HG02970 (cell line): ENCODE data around the gene BLOC1S5.
"Not testable (repeated sequence)": the region's sequence is repeated elsewhere in the genome, so short reads cannot be mapped to it uniquely, and the experiment has no call there.

Experiments
- ATAC-seq: cut with Tn5 transposase; IDR thresholded peaks from one replicate; pipeline ENCODE4 v1.9.1; 2021; ENCODE audit warnings: mild to moderate bottlenecking, moderate library complexity, moderate number of reproducible peaks; ENCODE audit not compliant: unreplicated experiment, low FRiP score

BLOC1S5 gene

DNA sequence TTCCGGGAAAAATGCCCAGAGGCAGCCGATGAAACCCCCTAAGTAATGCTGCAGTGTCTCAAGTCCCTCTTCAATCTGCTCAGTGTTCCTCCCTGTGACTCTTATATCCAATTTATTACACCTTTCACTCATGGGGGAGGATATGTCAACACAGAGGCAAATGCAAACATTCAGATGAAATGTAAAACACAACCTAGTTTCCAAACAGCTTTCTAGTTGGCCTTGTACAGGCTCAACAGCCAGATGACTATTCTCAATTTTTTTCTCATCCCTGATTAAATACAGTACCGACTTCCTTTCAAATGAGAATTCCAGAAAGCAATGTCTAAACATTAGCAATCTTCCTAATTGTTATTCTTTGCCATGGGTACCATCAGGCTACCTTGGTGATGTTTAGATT, 65.0 kb downstream of the BLOC1S5 start:
- no peak for ATAC-seq

DNA sequence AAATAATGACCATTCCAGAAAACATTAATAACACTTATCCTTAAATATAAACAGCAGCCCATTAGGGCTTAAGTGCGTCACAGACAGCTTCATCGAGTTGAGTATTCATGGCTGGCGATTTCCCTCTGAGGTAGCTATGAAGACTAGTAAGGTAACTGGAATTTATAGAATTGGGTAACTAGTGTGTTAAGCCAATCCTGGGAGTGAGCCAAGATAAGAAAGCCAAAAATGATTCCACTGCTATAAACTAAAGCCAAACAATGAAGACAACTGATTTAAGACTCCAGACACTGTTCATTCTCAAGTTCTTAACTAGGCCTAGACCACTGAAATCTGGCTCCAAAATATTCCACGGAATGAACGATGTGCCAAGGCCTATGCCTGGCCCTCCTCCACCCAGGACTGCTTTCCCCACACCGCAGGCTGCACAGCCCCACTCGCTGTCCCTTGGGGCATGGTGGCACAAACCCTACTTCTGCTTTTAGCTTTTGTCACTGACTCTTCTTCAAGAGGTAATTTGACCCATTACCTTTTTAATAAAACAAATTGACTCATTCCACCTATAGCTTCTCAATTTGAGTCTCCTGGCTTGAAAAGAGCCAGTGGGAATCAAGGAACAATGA, 66.0 kb downstream of the BLOC1S5 start:
- no peak for ATAC-seq

DNA sequence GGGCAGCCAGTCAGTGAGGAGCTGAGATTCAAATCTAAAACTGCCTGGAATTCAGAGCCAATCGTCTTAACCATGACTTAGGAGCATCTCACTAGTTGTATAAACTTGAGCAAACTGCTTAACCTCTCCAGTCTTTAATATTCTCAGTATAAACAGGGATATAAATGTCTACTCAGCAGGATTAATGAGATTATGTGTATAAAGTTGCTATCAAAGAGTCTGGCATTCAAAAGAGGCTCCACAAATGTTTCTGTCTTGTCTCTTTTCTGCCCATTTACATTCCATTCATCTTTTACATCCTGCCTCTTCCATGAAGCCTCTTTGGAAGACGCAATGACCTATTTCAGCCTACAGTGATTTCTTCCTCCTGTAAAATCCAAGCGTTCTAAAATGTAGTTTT, 66.9 kb downstream of the BLOC1S5 start:
- no peak for ATAC-seq

DNA sequence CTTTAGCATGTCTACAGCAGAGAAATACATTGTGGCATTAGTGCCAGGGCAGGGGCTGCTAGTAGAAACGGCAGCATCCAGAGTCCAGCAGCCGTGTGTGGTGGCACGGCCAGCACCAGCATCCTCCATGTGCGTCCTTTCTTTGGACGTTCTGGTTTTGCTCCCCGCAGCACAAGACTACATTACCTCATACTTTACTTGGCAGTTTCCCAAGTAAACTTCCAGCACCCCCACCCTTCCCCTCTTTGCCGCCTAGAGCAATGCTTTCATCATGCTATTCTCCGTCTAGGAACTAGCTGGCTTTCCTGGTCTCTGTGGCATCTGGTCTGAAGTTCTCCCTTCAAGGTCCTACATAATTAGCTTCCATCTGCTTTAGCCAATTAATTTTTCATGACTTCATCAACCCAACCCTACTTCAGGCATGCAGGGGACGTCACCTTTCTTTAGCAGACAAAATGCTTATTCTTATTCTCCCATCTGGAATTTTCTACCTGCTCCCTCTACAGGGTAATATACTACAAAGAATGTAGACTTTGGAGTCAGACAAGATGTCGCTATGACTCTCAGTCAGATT, 67.6 kb downstream of the BLOC1S5 start:
- no peak for ATAC-seq

DNA sequence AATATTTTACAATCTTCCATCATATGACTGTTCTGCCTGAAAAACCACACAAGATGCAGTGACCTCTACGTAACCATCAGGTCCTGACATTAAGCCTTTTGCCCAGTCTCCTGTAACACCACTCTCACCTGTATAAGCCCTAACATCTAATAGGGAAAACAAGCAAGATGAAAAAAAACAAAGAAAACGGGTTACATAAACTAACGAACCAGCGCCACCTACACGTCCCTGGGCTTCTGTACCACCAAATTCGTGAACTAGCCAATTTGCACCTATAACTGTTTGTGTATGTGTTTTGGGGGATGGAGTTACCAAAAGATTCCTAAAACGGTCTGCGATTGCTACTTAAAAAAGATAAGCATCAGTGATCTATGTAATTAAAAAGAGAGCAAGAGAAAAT, 70.2 kb downstream of the BLOC1S5 start:
- ATAC-seq: no peak

DNA sequence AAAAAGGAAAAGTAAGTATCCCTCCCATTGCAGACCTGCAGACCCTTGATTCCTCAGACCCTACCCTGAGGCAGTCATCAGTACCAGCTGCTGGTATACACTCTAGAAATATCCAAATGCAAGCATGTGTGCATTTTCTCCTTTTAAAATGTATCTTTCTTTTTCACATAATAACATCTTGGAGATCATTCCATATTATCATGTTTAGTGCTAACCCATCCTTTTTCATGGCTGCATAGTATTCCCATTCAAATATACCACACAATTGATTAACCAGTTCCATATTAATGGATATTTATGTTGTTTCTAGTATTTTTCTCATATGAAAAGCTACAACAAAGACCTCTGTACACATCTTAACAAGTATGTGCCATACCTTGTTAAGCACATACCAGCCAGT, 70.8 kb downstream of the BLOC1S5 start:
- no peak for ATAC-seq

DNA sequence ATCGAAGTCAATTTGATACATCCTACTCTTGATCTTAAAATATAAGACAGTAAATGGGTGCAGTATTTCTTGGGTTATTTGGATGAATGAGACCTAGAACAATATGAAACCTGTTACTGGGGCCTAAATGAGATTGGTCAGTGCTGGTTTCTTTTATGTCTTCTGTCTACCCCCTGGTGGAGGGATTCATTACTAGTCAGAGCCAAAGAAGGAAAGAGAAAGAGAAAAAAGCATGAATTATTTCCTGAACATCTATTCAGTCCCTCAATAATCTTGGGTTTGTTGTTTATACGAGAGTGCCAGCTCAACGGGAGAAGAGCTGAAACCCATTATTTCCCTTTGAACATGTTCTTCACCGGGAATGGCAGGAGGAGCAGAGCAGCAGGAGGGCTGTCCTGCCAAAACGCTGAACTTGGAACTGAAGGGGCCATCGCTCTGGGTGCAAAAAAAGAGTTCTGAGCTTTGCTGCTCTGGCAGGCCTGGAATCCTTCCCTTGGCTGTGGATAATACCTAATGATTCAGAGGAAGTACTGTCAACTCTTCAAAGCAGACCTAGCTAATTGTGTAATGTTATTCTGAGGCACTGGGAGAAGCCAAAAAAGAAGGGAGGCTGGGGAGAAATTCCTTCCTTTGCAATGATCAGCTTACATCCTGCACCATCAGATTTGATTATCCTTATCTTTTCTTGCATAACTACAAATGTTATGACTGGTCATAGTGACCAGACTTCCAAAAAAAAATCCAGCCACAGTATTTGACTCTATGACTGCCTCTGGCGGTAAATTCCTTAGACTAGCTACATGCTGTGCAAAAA, 72.0 kb downstream of the BLOC1S5 start:
- ATAC-seq: no peak

DNA sequence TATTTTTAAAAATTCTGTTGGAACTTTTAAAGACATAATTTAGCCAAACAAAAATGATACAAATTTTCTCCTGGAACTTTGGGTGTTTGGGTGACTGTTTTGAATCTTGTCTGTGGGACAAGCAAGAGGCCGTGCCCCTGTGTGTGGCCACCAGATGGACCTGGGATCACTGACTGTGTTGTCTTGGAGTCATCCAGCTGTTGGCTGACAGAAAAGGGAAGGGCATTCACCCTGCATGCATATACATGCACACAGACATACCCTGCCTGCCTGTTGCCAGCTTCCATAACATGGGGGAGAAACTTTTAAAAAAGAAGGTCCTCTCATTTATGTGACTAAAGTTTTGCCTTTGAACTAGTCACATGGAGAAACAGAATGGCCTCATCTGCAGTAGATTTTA, 72.7 kb downstream of the BLOC1S5 start:
- ATAC-seq: no peak

DNA sequence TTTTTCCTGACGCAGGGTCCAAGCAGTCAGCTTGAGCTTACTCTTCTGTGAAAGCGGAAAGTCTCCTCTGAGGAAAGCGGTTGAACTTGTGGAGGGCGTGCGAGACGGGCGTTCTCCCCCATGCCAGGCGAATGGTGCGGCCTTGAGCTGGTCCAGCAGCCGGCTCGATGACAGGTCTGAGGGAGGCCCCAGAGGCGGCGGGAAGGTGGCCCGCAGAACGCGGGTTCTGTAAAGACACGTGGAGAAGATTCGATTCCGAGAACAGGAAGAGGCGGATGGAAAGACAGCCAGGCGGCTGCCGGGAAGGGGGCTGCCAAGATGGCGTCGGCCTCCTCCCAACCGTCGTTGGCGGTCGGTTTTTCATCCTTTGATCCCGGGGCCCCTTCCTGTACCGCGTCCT, 78.0 kb downstream of the BLOC1S5 start:
- no peak for ATAC-seq

DNA sequence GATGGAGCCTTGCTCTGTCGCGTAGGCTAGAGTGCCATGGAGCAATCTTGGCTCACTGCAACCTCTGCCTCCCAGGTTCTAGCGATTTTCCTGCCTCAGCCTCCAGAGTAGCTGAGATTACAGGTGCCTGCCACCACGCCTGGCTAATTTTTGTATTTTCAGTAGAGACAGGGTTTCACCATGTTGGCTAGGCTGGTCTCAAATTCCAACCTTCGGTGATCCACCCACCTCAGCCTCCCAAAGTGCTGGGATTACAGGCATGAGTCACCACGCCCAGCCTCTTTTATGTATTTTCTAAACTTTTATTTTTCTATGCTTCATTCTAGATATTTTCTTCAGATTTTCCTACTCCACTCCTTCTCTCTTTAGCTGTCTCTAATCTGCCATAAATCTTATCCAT, 80.2 kb downstream of the BLOC1S5 start:
- not testable (repeated sequence) for ATAC-seq

DNA sequence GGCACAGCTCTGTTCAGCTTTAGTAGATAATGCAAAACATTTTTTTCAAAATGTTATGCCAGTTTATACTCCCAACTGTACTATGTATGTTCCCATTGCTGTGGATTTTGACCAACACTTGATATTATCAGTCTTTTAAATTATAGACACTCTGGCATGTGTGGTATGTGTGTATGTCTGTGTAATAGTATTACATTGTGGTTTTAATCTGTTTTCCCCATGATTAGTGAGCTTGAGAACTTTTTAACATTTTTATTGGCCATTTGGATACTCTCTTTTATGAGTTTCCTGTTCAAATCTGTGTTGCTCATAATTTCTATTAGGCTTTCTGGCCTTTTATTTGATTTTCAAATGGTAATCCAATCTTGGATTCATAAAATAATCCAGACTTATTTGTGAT, 84.4 kb downstream of the BLOC1S5 start:
- ATAC-seq: no peak

DNA sequence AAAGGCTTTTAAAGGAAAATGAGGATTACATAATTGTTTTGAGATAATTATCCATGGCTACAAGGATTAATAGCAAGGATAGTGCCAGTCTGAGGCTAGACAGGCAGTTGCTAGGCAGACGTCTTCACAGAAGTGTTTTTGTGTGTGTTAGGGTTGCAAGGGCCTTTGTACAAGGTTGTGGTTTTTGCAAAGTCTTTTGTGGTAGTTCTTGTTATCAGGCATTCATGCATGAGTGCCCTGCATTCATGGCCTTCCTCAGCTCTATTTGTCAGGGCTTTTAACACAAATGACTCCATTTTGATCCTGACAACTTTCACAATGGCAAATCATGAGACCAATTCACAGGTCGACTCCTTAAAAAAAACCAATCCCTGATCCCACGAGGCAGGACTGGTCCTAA, 85.5 kb downstream of the BLOC1S5 start:
- no peak for ATAC-seq

DNA sequence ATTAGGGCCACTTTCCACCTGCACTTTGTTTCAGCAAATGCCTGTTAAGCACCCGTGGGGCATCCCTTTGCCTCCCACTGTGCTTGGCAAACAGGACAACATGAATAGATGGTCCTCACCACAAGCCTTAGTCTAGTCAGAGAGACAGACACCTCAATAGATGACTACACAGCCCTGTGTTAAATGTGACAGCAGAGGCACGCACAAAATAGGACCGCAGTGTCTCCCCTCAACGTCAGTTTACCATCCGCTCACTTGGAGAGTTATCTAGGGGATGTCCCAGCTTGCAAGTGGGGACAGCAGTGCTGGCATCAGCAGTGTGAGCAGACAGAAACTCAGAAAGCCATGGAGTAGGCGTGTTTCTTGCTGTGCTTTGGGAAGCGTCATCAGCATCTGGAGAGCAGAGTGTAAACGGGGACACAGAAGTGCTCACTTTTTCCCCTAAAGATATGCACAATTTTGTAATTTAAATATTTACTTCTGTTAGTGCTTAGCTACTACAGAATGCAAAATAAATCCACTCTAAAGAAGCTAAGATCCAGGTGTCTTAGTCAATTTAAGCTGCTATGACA, 87.6 kb downstream of the BLOC1S5 start:
- ATAC-seq: no peak

DNA sequence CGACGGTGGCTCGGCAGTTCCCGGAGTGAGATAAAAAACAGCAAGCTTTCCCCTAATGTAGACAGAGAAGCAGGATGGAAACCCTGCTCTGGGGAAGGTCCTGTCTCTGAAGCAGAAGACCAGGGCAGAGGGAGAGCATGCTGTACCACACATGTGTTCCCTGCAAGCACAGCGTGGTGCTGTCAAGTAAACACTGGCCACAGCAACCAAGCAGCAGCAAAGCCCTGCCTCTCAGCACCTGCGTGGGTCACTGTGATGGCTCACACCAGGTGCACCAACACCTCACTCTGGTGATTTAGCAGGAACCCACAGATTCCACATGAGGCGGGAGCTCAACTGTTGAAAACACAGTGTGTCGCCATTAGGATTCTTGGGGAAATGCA, 88.4 kb downstream of the BLOC1S5 start:
- no peak for ATAC-seq

DNA sequence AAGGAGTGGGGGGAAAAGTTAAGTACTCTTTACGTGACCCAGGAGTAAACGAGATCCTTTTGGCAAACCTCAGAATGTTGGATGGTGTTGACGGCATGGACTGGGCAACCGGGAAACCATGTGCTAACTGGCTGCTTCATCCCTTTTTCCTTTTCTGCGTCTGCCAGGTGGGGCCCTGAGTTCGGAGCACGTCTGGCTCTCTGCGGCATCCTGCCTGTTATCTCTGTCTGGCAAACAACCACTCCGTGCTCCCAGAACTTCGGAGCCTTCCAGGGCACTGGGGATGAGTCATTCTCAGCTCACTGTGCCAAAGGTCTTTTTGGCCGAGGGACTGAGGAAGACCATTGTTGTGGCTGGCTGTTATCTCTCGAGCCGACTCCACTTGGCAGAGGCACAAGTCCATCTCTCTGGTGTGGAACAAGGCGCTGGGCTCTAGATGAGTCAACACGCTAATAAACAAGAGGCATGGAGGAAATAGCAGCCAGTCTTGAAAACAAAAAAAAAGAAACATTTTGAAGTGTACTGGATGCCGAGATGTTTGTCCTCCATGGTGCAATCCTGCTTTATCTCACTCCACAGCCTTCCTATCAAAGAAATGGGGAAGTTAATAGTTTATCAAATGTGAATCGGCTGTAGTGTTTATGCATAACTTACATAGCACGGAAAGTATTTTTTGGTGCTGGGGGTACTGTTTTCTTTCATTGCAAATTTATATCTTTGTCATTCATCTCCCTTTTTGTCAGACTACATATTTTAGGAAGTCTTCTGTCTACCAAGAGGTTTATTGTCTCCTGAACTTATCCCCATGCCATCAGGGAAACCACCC, 89.0 kb downstream of the BLOC1S5 start:
- no peak for ATAC-seq

DNA sequence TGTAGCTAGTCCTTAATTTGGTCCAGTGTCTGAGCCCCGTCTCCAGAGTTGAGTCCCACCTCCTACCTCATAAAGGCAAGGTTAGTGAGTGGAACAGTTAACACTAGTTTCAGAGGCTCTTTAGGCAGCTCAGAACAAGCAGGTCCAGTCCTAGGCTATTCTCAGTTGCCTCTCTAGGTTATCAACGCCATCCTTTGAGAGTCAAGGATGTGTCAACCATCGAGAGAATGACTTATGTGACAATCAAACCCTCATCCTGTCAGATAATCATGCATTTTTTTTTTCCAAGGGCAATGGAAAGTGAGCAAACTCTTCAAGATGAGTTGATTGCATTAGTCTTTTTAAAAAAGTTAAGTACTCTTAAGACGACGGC, 89.6 kb downstream of the BLOC1S5 start:
- ATAC-seq: no peak

DNA sequence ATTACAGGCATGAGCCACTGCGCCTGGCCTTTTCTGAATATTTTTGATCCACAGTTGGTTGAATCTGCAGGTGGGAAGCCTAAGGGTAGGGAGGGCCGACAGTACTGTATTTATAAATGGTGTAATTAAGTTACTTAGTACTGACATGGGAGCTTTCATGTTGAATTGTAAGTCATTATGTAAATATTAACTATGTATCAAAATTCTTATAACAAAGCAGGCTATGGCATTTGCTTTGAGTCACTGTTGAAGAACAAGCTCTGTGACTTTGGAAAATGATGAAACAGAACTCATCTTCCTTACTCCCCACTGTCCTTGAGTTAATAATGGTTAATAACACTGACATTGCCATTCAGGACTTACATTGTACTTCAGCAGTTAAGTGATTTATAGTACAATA, 90.6 kb downstream of the BLOC1S5 start:
- no peak for ATAC-seq

DNA sequence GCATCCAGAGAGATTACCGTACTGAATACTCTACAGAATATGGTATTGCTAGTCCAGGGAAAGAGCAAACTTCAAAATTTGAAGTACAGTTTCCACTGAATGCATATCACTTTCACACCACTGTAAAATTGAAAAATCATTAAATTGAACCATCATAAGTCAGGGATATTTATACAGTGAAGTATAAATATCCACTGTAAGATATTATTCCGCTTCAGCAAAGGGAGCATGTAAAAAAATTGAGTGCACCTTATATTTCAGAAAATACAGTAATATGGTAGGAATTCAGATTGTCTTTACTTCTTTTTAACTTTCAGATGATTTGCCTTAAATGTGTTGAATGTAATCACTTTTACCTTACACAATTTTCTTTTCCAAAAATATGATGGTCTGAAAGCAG, 92.7 kb downstream of the BLOC1S5 start:
- no peak for ATAC-seq

DNA sequence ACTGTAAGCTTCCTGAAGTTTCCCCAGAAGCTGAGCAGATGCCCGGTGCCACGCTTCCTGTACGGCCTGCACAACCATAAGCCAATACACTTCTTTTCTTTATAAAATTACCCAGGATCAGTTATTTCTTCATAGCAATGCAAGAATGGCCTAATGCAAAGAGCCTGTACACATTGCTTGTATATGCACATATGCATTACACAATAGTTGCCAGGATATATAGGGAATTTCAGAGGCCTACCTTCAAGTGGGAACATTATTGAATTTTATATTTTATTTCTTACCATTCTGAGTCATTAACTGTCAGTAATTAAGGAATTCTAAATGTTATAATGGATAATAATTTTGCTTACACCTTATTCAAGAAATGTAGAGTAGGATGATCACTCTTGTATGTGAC, 93.6 kb downstream of the BLOC1S5 start:
- no peak for ATAC-seq
